Ovary (tissue), 3 donors: Measurements from ENCODE around the gene RNF183.

Experiments
- CTCF ChIP-seq, 3 donors: fragments of 450-650 bp in 2 of 3; fragments of 200-600 bp in 1 of 3; IDR thresholded peaks; one replicate each; pipeline versions ENCODE4 v1.5.1 to v1.8.0; 2016 to 2022; ENCODE audit warnings: antibody characterized with exemption in 3 of 3, mild to moderate bottlenecking in 1 of 3
- POLR2A ChIP-seq: fragments of 450-650 bp; IDR thresholded peaks from one replicate; pipeline ENCODE4 v1.6.1; 2017; ENCODE audit warnings: antibody characterized with exemption, mild to moderate bottlenecking, moderate library complexity
- donor health status: DM: no; HTN: no; CAD: no.

GRCh38 chr9:113261917-113262671 is 41.1 kb downstream of the RNF183 start:
- TF ChIP-seq CTCF (IDR thresholded peaks at IDR 0.05) (no peak), POLR2A (no peak)
